Measurements from ENCODE around the gene CCDC74B. TPM values are rescaled to one million over a fixed set of nuclear protein-coding genes. Genes with fewer than 3 reads are reported as not detected.
"Not testable (repeated sequence)": the region's sequence is repeated elsewhere in the genome, so short reads cannot be mapped to it uniquely, and the experiment has no call there.

CCDC74B gene
- total and polyA plus RNA-seq, 2 of the 8 experiments (the other 6 are each of a cell fraction or from before 2014, with no cell fraction given): 6.4 to 6.7 TPM

- H3K79me2 ChIP-seq (ENCODE audit: control insufficient read depth in 1 of 2, insufficient read depth in 2 of 2, low read length in 2 of 2); H3K36me3 ChIP-seq (ENCODE audit: control insufficient read depth in 2 of 4, insufficient read depth in 4 of 4, low read length in 3 of 4); H3K4ac ChIP-seq (replicated peaks; ENCODE audit: insufficient read length, low read depth, low read length); H3K9me3 ChIP-seq (ENCODE audit: insufficient read depth in 2 of 2, low read depth in 1 of 2, low read length in 1 of 2); H3K23ac ChIP-seq (ENCODE audit: insufficient read length); H3K14ac ChIP-seq (ENCODE audit: insufficient read length); H3K4me3 ChIP-seq (ENCODE audit: extremely low read depth in 1 of 4, insufficient read depth in 2 of 4, low read depth in 3 of 4, low read length in 4 of 4); H3K27me3 ChIP-seq (replicated peaks in 1 of 4; ENCODE audit: control insufficient read depth in 3 of 4, extremely low read depth in 1 of 4, insufficient read depth in 3 of 4, low read length in 3 of 4); CTCF ChIA-PET (ENCODE audit: partially characterized antibody); H2AFZ ChIP-seq (ENCODE audit: low read length); H3K4me1 ChIP-seq (replicated peaks in 1 of 4; ENCODE audit: control insufficient read depth in 3 of 4, insufficient read depth in 4 of 4, low read length in 3 of 4); H2BK15ac ChIP-seq (ENCODE audit: low read length); H3K56ac ChIP-seq (replicated peaks; ENCODE audit: insufficient read length, low read depth, low read length); H4K5ac ChIP-seq (ENCODE audit: insufficient read length, low read depth, low read length); POLR2A ChIA-PET (ENCODE audit: partially characterized antibody); H2AK5ac ChIP-seq (ENCODE audit: low read depth, low read length); FAIRE-seq; H2BK120ac ChIP-seq (replicated peaks; ENCODE audit: low read depth, low read length); H3K27ac ChIP-seq (ENCODE audit: low read depth, low read length); H2BK20ac ChIP-seq (ENCODE audit: low read length); H3K23me2 ChIP-seq (ENCODE audit: low read depth, low read length); H3K9ac ChIP-seq (replicated peaks in 1 of 4; ENCODE audit: extremely low read depth in 1 of 4, low read depth in 3 of 4, low read length in 3 of 4); H4K8ac ChIP-seq (ENCODE audit: extremely low read depth, insufficient read depth, low read length); H3K18ac ChIP-seq (ENCODE audit: extremely low read depth, low read length); H2BK12ac ChIP-seq (ENCODE audit: low read depth, low read length); H2BK5ac ChIP-seq (ENCODE audit: low read depth, low read length); H4K20me1 ChIP-seq (replicated peaks in 1 of 2; ENCODE audit: control insufficient read depth in 1 of 2, insufficient read depth in 2 of 2, low read length in 2 of 2); H3K79me1 ChIP-seq (ENCODE audit: low read depth, low read length); H4K91ac ChIP-seq (replicated peaks; ENCODE audit: insufficient read length, low read length): not testable (repeated sequence)
- WGBS, 2 experiments (ENCODE audit: extremely low coverage in 1 of 2, insufficient coverage in 1 of 2, insufficient read length in 1 of 2, insufficient replicate concordance in 2 of 2, low coverage in 1 of 2, low lambda C conversion rate in 2 of 2, missing lambda C conversion rate in 1 of 2): 98% methylated on average over 6 of the region's 13 CpGs; no CpG with 5 or more reads in 1 of the 2 experiments
- peak overlapping the region in 1 of 2 experiments; percentile 51; a peak in 1 of 4 replicates for H3K4me2 ChIP-seq (ENCODE audit: insufficient read depth in 1 of 2, low read depth in 2 of 2, low read length in 2 of 2)
- DNase-seq (ENCODE audit: low read depth in 1 of 2, low spot score in 2 of 2): peak in 1 of 2 experiments; percentile 27
Measured at GRCh38 chr2:130142396-130143265, 2.3 kb downstream of the CCDC74B start.

All from H1 (cell line).